GM19328 (cell line): Measurements from ENCODE around the gene PLA2G5.
"Not testable (repeated sequence)": the region's sequence is repeated elsewhere in the genome, so short reads cannot be mapped to it uniquely, and the experiment has no call there.

ENCODE experiments used
- ATAC-seq: cut with Tn5 transposase; IDR thresholded peaks from one replicate; pipeline ENCODE4 v1.9.1; 2021; ENCODE audit warnings: mild to moderate bottlenecking, moderate library complexity; ENCODE audit not compliant: unreplicated experiment

PLA2G5 gene, protein sequence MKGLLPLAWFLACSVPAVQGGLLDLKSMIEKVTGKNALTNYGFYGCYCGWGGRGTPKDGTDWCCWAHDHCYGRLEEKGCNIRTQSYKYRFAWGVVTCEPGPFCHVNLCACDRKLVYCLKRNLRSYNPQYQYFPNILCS

DNA sequence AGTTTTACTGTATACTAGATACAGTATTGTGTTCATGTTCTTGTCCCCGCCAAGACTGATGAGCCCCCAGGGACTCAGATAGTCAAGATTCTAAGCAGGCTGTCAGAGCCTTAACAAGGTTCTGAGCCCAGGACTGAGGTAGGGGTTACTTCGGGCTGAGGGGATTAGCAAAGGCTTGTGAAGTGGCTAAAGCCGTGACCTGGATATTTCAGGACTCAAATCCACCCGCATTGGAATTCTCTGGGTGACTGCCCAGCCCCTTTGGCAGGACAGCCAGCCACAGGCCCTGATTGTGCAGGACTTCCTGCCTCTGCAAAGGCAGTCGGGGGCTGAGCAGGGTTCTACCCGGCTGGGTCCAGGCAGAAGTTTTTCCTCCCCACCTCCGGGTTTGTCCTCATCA is at the start of gene PLA2G5:
TSS of gene PLA2G5 (plus strand) at position 321 of the 400 bp plus-strand sequence. CDS start 14,637 bp downstream, outside the sequence.
- ATAC-seq, result no peak

DNA sequence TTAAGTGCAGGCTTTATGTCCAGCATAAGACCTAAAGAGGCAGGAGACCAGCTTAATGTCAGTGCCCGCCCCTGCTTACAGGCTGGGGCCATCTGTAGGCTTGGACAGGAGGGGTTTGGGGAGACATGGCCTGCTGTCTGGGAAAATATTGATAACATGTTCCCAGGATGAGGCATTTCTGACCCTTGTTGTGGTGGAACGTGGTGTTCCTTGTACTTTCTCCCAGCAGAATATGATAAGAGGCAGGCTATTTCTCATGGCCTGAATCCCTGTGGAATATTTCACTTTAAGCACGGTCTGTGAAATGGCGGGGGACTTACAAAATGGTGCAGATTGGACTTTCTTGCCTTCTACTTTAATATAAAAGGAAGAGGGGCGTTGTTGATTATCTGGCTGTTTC is 41.9 kb upstream of the PLA2G5 start:
- ATAC-seq, result no peak

DNA sequence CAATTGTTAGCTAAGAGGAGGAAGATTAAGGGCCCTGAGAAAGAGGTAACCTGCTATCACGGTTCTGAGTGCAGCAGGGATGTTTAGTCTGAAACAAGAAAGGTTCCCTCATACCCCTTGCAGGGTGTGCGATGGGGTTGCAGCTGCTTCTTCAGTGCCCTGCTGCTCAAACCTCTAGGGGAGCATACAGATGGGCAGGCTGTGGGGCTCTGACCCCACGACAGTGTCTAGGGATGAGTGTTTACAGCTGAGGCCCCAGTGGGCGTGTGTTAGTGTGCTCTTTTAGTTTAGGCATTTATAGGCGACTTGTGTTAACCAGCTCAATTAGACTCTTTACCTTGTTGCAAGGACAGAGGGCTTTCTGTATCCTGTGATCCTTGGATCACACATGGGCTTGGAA is 41.3 kb upstream of the PLA2G5 start:
- no peak for ATAC-seq

DNA sequence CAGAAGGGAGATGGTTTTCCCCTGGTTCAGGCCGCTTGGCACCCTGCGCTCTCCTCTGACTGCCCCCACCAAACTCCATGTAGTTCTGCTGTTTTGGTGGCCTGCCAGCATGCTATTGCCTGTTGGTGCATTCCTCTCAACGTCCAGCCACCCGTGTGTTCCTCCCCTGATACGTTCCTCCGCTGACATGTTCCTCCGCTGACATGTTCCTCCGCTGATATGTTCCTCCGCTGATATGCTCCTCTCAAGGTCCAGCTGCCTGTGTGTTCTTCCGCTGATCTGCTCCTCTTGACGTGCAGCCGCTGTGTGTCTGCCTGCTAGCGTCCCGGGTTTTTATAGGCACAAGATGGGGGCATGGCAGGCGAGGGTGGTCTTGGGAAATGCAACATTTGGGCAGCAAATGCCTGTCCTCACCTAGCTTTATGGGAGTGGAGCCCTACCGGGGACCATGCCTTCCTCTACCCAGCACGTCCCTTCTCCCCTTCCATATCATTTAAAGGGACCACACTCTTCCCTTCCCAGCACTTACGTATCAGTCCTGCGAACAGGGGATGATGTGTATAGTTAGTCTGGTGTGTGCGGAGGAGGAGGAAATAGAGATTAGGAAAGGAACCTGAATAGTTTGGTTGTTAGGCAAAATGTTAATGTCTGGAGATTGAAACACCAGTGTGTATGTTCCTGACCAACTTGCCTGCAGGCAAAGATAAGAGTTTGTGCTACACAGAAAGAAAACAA is 40.6 kb upstream of the PLA2G5 start:
- ATAC-seq, result no peak

DNA sequence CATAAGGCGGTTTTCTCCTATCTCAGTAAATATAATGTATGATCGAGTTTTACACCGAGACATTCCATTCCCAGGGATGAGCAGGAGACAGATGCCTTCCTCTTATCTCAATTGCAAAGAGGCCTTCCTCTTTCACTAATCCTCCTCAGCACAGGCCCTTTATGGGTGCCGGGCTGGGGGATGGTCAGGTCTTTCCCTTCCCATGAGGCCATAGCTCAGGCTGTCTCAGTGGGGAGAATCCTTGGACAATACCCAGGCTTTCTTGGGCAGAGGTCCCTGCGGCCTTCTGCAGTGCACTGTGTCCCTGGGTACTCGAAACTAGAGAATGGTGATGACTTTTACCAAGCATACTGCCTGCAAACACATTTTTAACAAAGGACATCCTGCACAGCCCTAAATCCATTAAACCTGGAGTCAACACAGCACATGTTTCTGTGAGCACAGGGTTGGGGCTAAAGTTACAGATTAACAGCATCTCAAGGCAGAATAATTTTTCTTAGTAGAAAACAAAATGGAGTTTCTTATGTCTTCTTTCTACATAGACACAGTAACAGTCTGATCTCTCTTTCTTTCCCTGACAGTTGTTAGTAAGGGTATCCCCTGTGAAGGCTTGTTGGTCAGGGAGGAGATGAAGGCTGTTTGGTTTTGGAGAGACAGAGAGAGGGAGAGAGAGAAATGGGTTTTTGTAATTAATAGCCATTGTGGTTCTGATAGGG is 39.4 kb upstream of the PLA2G5 start:
- not testable (repeated sequence) for ATAC-seq

DNA sequence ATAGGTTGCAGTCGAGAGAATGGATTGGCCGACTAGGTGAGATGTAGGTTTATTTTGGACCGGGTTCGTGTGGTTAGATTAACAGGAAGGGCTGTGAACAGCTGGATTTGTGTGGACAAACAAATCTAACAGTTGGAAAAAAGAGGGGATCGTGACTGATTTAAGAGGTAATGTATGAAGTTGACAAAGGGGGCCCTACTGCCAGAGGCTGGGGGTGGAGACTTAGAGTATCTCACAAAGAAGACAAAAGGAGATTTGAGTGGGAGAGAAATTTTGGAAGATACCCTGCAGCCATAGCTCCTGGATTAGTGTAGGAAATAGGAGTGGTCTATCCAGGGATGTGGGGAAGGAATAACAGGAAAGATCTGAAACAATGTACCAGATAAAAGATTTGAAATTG is 38.8 kb upstream of the PLA2G5 start:
- no peak for ATAC-seq

DNA sequence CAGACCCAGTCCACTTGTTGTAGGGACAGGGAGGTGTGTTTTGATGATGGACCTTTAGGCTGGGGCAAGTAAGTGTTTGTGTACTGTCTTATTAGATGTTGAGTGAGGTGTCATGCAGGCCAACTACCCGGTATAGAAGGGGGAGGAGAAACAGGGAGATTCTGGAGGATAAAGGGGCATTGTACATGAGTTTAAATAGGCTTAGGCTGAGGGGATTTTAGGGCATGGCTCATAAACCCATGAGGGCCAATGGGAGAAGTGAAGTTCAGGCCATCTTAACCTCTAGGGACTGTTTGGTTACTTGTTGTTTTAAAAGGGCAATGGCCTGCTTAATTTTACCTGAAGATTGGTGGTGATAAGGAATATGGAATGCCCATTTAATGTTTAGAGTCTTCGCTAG is 38.2 kb upstream of the PLA2G5 start:
- ATAC-seq, result no peak

DNA sequence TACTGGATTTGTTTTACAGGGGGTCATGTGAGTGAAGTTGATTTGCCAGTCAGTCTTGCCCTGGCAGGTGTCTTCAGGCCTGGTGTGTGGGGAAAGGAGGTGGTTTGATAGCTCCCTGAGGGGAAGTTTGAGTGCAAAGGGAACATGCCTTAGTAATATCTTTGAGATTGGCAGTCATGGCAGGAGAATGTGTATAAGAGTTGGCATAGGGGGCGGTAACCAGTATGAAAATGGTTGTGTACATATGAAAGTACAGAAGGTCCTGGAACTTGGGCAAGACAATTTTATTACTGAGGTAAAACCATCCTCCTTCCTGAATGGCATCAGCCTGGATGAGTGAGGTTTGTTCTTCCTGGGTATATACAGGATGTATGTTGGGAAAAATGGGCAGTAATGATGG is 37.6 kb upstream of the PLA2G5 start:
- ATAC-seq, result no peak

DNA sequence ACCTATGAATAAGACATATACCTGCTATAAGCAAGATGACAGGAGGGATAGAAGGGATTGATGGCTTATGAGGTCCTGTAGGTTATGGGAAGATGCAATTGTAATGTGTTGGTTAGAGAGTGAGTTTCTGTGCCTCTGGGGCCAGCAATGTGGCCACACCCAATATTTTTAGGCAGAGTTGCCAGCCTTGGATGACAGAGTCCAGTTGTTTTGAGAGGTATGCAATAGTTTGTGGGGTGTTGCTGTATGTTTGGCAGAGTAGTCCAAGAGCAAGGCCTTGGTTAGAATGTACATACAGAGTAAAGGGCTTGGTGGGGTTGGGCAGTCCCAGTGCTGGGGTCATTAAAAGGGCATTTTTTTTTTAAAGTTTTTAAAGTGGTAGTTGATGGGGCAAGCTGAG is 36.6 kb upstream of the PLA2G5 start:
- no peak for ATAC-seq

DNA sequence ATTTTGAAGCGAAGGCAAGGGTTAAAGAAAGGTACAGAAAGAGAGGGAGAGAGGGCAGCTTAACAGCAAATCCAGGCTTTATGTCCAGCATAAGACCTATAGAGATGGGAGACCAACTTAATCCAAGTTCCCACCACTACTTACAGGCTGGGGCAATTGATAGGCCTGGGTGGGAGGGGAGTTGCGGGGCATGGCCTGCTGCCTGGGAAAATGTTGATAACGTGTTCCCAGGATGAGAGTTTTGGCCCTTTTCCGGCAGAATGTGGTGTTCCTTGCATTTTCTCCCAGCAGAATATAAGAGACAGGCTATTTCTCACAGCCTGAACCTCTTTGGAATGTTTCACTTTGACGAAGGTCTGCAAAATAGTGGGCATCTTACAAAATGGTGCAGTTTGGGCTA is 34.9 kb upstream of the PLA2G5 start:
- no peak for ATAC-seq

DNA sequence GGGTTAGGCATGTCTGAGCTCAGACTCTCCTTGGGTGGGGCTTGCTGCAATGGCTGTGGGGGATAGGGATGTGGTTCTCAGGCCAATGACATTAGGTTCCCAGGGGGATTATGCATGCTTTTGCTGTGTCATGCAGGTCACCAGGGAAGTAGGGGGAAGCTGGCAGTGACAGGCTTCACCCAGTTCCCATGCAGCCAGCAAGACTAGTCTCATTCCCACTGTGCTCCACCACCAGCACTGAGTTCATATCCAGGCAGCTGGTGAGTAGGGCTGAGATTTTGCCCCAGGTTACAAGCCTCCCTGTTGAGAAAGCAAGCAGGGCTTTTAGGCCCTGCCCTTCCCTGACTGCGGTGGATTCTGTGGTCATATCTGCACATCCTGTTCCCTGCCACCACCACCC is 32.1 kb upstream of the PLA2G5 start:
- ATAC-seq, result no peak

DNA sequence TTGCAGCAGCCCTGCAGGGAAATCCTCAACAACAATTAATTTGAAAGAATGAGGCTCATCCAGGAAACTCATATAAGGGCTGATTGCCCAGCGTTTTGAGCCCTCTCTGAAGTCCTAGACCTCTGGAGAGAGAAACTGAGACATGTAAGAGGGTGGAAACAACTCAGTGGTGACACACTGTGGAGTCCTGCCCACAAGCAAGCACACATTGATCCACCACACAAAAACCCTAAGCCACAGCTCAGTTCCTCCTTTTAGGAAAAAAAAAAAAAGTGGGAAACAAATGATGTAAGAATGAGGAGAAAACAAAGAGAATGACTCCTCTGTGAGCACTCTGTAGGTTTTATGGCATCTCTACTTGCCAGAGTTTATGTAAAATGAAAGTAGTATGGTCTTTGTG is 22.9 kb upstream of the PLA2G5 start:
- no peak for ATAC-seq

DNA sequence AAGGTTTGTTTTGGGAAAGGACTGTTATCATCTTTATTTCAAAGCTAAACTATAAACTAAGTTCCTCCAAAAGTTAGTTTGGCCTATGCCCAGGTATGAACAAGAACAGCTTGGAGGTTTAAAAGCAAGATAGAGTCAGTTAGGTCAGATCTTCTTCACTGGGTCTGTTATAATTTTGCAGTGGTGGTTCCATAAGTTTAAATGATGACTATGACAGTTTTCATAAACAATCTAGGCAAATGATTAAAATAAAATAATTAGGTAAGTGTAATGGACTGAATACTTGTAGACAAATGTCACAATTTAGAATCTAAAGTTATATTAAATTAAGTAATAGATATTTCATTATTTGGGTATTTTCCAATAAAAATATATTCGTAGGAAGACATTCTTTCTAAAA is 21.4 kb upstream of the PLA2G5 start:
- ATAC-seq, result no peak

DNA sequence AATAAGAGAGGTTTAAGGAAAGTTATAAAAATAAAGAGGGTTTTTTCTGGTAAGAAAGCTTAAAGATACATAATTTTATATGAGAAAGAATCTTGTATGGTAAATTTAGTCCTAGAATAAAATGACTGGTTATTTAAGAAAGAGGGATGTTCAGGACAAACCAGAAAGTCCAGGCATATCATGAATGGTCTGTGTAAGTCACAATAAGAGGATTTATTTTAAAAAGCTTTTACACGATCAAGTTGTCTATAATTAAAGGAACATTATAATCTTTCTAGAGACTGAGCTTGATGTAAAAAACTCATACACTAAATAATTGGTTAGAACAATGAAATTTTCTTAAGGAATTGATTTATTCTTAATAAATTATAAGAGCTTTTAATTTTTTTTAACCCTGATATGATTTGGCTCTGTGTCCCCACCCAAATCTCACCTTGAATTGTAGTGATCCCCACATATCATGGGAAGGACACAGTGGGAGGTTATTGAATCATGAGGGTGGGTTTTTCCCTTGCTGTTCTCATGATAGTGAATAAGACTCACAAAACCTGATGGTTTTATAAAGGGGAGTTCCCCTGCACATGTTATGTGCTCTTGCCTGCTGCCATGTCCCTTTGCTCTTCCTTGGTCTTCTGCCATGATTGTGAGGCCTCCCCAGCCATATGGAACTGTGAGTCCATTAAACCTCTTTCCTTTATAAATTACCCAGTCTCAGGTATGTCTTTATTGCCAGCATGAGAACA is 20.8 kb upstream of the PLA2G5 start:
- ATAC-seq, result not testable (repeated sequence)

DNA sequence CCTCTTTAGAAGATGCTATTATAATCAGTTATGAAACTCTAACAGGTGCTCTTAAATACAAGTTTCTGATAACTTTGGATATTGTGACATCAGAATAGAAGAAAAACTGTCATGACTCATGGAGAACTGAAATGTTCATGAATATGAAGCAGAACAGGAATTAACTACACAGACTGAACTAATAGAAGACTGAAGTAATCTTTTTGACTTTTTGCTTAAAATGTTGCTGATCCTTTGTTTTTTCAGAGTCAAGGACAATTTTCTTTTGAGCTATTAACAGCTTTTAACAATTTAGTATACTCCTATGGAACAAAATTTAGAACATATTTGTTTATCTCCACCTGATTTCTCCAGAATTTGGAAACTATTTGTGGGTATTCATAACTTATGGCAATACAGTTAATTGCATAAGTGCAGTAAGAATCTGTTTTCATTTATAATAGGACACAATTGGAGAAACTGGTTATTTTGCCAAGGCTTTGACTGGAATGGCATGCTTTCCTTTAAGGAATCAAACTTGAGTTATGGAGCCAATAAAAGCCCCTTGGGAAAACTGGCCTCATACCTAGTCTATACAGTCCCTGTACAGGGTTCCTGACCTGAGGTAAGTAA is 18.7 kb upstream of the PLA2G5 start:
- ATAC-seq, result no peak

DNA sequence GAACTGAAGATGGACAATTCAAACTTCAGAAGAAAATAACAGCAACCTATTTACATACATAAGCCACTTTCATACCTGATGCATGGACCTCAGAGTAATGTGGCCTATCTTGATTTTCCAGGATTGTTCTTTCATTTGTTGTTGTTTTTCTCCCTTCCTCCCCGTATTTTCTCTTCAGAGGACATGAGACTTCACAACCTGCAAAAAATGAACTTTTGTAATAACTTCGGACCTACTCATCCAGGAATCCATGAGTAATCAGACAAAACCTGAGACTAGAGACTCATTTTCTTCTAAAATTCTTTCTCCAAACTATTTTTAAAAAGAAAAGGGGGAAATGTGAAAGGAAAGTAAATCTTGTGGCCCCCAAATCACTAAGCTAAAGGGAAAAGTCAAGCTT is 17.6 kb upstream of the PLA2G5 start:
- no peak for ATAC-seq

DNA sequence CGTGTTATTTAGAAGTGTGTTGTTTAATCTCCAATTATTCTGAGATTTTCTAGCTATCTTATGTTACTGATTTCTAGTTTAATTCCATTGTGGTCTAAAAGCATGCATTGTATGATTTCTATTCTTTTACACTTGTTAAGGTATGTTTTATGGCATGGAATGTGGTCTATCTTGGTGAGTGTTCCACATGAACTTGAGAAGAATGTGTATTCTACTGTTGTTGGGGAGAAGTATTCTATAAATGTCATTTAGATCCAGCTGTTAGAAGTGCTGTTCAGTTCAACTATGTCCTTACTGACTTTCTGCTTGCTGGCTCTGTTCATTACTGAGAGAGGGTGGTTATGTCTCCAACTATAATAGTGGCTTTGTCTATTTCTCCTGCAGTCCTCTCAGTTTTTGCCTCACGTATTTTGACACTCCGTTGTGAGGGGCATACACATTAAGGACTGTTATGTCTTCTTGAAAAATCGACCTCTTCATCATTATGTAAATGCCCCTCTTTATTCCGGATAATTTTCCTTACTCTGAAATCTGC is 12.0 kb upstream of the PLA2G5 start:
- no peak for ATAC-seq

DNA sequence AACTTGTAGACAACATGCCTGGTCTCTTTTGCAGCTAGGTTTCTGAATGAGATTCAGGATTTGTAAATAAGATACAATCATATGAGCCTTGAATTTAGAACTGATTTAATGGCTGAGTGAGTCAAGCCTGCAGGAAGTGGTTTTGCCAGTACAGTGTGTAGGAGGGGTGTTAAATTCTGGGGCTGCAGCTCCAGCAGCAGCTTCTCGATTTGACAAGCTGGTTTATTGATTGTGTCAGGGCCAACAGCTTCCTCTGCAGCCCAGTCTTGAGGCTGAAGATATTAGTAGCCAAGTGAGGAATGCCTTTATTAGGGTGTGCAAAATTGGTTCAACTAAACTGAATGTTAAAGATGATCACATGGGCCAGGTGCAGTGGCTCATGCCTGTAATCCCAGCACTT is 11.5 kb upstream of the PLA2G5 start:
- no peak for ATAC-seq

DNA sequence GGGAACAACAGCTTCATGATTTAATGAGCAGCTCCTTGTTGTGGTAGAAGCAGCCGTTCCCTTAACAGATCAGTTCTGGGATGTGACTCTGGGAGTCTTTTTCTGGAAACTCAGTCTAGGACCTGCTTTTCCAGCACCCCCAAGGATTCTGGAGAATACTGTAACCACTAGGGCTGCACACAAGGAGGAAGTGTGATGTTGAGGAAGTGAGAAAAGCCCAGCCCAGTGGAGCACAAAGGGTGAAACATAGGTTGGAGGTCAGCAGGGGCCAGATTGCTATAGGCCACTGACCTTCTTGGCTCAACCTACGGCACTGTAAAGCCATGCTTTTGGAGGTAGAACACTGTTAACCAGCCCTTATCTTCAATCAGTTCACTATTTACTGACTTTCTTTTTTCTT is 10.1 kb upstream of the PLA2G5 start:
- ATAC-seq, result no peak

DNA sequence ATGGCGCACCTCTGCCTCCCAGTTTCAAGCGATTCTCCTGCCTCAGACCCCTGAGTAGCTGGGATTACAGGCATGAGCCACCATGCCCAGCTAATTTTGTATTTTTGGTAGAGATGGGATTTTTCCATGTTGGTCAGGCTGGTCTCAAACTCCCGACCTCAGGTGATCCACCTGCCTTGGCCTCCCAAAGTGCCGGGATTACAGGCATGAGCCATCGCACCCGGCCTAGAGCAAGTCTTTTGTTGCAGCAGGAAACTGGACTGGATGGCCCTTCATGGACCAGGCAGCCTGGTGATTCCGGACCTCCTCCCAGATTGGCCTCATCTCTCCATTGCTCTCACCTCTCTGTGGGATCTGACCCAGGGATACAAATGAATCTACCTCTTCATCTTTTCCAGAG is 9.2 kb upstream of the PLA2G5 start:
- ATAC-seq, result not testable (repeated sequence)

DNA sequence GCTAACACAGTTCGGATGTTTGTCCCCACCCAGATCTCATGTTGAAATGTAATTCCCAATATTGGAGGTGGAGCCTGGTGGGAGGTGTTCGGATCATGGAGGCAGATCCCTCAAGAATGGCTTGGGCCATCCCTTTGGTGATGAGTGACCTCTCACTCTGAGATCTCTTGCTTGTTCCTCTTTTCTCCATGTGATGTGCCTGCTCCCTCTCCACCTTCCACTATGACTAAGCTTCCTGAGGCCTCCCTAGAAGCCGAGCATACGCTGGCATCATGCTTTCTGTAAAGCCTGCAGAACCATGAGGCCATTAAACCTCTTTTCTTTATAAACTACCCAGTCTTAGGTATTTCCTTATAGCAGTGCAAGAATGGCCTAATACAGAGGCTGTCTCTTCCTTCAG is 8.1 kb upstream of the PLA2G5 start:
- ATAC-seq, result no peak
